Thymus (tissue), 11 donors: ENCODE results near the gene PNMA8A. TPM values are rescaled to one million over a fixed set of nuclear protein-coding genes. Genes with fewer than 3 reads are reported as not detected.

Source experiments
- DNase-seq, 9 donors: peaks; one replicate each; pipeline ENCODE4 v3.0.0-alpha.2; 2013; ENCODE audit warnings: low spot score in 9 of 9, low read depth in 6 of 9, missing footprints in 1 of 9
- H3K27ac ChIP-seq, 2 donors: one replicate each; pipeline ENCODE4 v1.5.1; 2013; ENCODE audit warnings: control low read depth in 1 of 2, low read depth in 1 of 2, low read length in 1 of 2, mild to moderate bottlenecking in 1 of 2, moderate library complexity in 1 of 2
- H3K27me3 ChIP-seq, 2 donors: one replicate each; pipeline ENCODE4 v1.5.1; 2013; ENCODE audit warnings: low read length in 1 of 2; ENCODE audit not compliant: control insufficient read depth in 2 of 2, insufficient read depth in 1 of 2
- H3K36me3 ChIP-seq, 2 donors: one replicate each; pipeline ENCODE4 v1.5.1; 2013; ENCODE audit warnings: low read length in 1 of 2, mild to moderate bottlenecking in 1 of 2, moderate library complexity in 1 of 2; ENCODE audit not compliant: control insufficient read depth in 2 of 2, insufficient read depth in 2 of 2
- H3K4me1 ChIP-seq, 2 donors: one replicate each; pipeline ENCODE4 v1.5.1; 2013; ENCODE audit warnings: low read length in 2 of 2; ENCODE audit not compliant: control insufficient read depth in 2 of 2, insufficient read depth in 2 of 2
- H3K4me3 ChIP-seq, 2 donors: one replicate each; pipeline ENCODE4 v1.5.1; 2013; ENCODE audit warnings: low read length in 2 of 2, control low read depth in 1 of 2, mild to moderate bottlenecking in 1 of 2
- H3K9me3 ChIP-seq, 2 donors: one replicate each; pipeline ENCODE4 v1.5.1; 2013; ENCODE audit warnings: low read length in 1 of 2, mild to moderate bottlenecking in 1 of 2; ENCODE audit not compliant: control insufficient read depth in 2 of 2, insufficient read depth in 1 of 2
- WGBS: extraction: QIAGEN DNeasy Blood & Tissue Kit; methylation state at CpG from one replicate; pipeline ENCODE4 v1.1.7; 2013; 5-methylcytosine and 5-hydroxymethylcytosine counted together
- polyA plus RNA-seq: library from polyadenylated mRNA; stranded (reverse); fragments of 200-250 nt; gene quantifications from one replicate; pipeline ENCODE4 v1.2.3, GENCODE V29; 2013
- total RNA-seq: library from RNA; stranded (reverse); fragments of 120-200 nt; gene quantifications from one replicate; pipeline ENCODE4 v1.2.4, GENCODE V29; 2013
- donor health status: healthy.

PNMA8A gene
- total and polyA plus RNA-seq, 2 donors, result 9.7 to 45.4 TPM

DNA sequence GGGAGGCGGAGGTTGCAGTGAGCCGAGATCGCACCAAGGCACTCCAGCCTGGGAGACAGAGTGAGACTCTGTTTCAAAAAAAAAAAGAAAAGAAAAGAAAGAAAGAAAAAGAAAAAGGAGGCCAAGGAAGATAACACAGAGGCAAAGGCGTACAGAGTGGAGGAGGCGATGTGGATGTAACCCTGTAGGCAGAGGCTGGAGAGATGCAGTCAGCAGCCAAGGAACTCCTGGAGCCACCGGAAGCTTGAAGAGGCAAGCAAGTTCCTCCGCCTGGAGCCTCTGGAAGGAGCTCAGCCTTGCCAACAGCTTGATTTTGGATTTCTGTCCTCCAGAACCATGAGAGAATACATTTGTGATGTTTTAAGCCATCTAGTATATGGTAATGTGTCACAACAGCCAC, 51.3 kb downstream of the PNMA8A start:
- Histone ChIP-seq H3K4me3 (no peak overlapping the region), H3K9me3 (no peaks in the 10 kb centered on the region), H3K27ac (no peak overlapping the region), H3K4me1 (peaks cover 0 to 7% of the 10 kb centered on the region in 2 donors), H3K27me3 (peaks cover 14 to 46% of the 10 kb centered on the region in 2 donors), H3K36me3 (no peaks in the 10 kb centered on the region)
- DNase-seq, result no peak
- WGBS, result 95% methylated on average over 7 of the region's 7 CpGs

Other genes with a start within 250 kb of the PNMA8A start
- gene IGFL1, start 241.8 kb downstream of the PNMA8A start, total RNA-seq, result 0.99 TPM
- 26.9 TPM for gene IGFL1, start 241.8 kb downstream of the PNMA8A start, polyA plus RNA-seq
- 0.66 TPM for gene HIF3A, start 174.5 kb downstream of the PNMA8A start, total RNA-seq
- gene HIF3A, start 174.5 kb downstream of the PNMA8A start, polyA plus RNA-seq, result 13.1 TPM
- gene PPP5C, start 124.5 kb downstream of the PNMA8A start, total RNA-seq, result 44.1 TPM
- gene PPP5C, start 124.5 kb downstream of the PNMA8A start, polyA plus RNA-seq, result 32.7 TPM
- gene CCDC8, start 58.0 kb downstream of the PNMA8A start, total RNA-seq, result 10.3 TPM
- gene CCDC8, start 58.0 kb downstream of the PNMA8A start, polyA plus RNA-seq, result 8.6 TPM
- gene PNMA8C, start 42.6 kb downstream of the PNMA8A start, total RNA-seq, result 0.05 TPM
- 0.07 TPM for gene PNMA8C, start 42.6 kb downstream of the PNMA8A start, polyA plus RNA-seq
- 4.7 TPM for gene PNMA8B, start 24.3 kb upstream of the PNMA8A start, total RNA-seq
- gene PNMA8B, start 24.3 kb upstream of the PNMA8A start, polyA plus RNA-seq, result 4.4 TPM
- gene CALM3, start 129.8 kb upstream of the PNMA8A start, total RNA-seq, result 116 TPM
- 167 TPM for gene CALM3, start 129.8 kb upstream of the PNMA8A start, polyA plus RNA-seq
- 3.4 TPM for gene PTGIR, start 153.5 kb upstream of the PNMA8A start, total RNA-seq
- gene PTGIR, start 153.5 kb upstream of the PNMA8A start, polyA plus RNA-seq, result 7.8 TPM
- gene GNG8, start 164.6 kb upstream of the PNMA8A start, total RNA-seq, result 3.8 TPM
- gene GNG8, start 164.6 kb upstream of the PNMA8A start, polyA plus RNA-seq, result not detected
- gene DACT3, start 189.6 kb upstream of the PNMA8A start, total RNA-seq, result 1.2 TPM
- 3.4 TPM for gene DACT3, start 189.6 kb upstream of the PNMA8A start, polyA plus RNA-seq
- gene PRKD2, start 245.6 kb upstream of the PNMA8A start, total RNA-seq, result 20.0 TPM
- gene PRKD2, start 245.6 kb upstream of the PNMA8A start, polyA plus RNA-seq, result 109 TPM